OCI-LY7 (cell line): Measurements from ENCODE around the gene EMC6.

ENCODE experiments used
- EZH2phosphoT487 ChIP-seq: fragments of 200-600 bp; sonication (generic); IDR thresholded peaks from 2 replicates; pipeline ENCODE4 v1.6.1; 2018; ENCODE audit warnings: low read depth, borderline replicate concordance, mild to moderate bottlenecking, mixed run types, antibody characterized with exemption, low read length, moderate library complexity, mixed read lengths
- TF ChIP-seq, protein P1 (sequence below): fragments of 200-600 bp; sonication (generic); conservative IDR thresholded peaks from 2 replicates; pipeline ENCODE4 v1.5.1; 2014; ENCODE audit warnings: mild to moderate bottlenecking, antibody characterized with exemption, low read length, moderate library complexity, mixed read lengths

DNA sequence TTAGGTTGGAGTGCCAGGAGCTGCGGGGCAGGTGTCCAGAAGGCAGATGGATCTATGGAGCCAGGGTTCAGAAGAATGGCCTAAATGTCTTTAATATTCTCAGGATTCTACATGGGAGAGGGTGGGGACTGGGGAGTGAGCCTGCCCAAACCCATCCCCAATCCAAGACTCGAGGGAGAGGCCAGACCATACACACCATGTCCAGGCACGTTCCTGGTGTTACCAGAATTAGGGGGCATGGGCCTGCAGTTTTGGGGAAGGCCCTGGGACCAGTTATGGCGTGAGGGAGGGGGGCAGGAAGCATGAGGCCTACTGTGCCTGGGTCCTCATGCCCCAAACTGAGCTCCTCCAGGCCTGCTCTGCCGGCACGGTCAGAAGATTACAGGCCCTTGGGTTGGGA lies 2.1 kb upstream of the EMC6 start:
- TF ChIP-seq, protein P1, sequence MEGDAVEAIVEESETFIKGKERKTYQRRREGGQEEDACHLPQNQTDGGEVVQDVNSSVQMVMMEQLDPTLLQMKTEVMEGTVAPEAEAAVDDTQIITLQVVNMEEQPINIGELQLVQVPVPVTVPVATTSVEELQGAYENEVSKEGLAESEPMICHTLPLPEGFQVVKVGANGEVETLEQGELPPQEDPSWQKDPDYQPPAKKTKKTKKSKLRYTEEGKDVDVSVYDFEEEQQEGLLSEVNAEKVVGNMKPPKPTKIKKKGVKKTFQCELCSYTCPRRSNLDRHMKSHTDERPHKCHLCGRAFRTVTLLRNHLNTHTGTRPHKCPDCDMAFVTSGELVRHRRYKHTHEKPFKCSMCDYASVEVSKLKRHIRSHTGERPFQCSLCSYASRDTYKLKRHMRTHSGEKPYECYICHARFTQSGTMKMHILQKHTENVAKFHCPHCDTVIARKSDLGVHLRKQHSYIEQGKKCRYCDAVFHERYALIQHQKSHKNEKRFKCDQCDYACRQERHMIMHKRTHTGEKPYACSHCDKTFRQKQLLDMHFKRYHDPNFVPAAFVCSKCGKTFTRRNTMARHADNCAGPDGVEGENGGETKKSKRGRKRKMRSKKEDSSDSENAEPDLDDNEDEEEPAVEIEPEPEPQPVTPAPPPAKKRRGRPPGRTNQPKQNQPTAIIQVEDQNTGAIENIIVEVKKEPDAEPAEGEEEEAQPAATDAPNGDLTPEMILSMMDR = no peak
- no peak for TF ChIP-seq EZH2phosphoT487
